HepG2 (cell line): ENCODE results near the gene CCBE1. TPM values are rescaled to one million over a fixed set of nuclear protein-coding genes. Genes with fewer than 3 reads are reported as not detected.

Experiments
- ATAC-seq: fragments of 200-7000 bp; cut with Tn5 transposase; 3 replicates; pipeline ENCODE4 v1.9.1; 2020; ENCODE audit warnings: mild to moderate bottlenecking, moderate library complexity
- BruUV-seq: library from RNA; stranded (reverse); fragments of 400-500 nt; replicated peaks from 2 replicates; lab custom pipeline; 2021; lab: Mats Ljungman, UMichigan
- CTCF ChIA-PET: fragments of 300-600 bp; formaldehyde crosslinking; extraction: SDS; loops from one replicate; lab custom pipeline; 2021; ENCODE audit warnings: low total read pairs, inconsistent platforms, low intra/inter-chr PET ratio; lab: Yijun Ruan, JAX
- POLR2A ChIA-PET: fragments of 350-600 bp; sonication (Branson Sonifier 250); formaldehyde crosslinking; loops from one replicate; lab custom pipeline; 2020; ENCODE audit warnings: antibody characterized with exemption, inconsistent platforms; lab: Yijun Ruan, JAX
- DNase-seq: peaks from one replicate; pipeline ENCODE4 v3.0.0-alpha.2; 2015; ENCODE audit warnings: low spot score
- FAIRE-seq: peaks from 3 replicates; lab custom pipeline; 2011; peaks lifted over from hg19 to GRCh38; lab: Jason Lieb, UNC
- H2AFZ ChIP-seq: one replicate; pipeline ENCODE4 v1.6.1; 2011; ENCODE audit warnings: low read length, inconsistent platforms
- H3K27ac ChIP-seq: fragments of 300-600 bp; 3 replicates; pipeline ENCODE4 v1.8.0; 2011; ENCODE audit warnings: mixed run types, mild to moderate bottlenecking, mixed read lengths, low read length, inconsistent platforms; ENCODE audit not compliant: insufficient read depth; ENCODE audit errors: extremely low read length
- H3K27me3 ChIP-seq, 2 experiments: fragments of 200-600 bp in 1 of 2; 2 replicates in 1 of 2; 3 replicates in 1 of 2; pipeline versions ENCODE4 v1.6.0 to v1.8.0; 2011; ENCODE audit warnings: low read length in 2 of 2, mild to moderate bottlenecking in 2 of 2, moderate library complexity in 2 of 2, inconsistent platforms in 1 of 2; ENCODE audit not compliant: insufficient read depth in 2 of 2, control insufficient read depth in 1 of 2
- H3K36me3 ChIP-seq, 2 experiments: fragments of 200-600 bp in 1 of 2; replicated peaks in 1 of 2; 2 replicates in 1 of 2; 3 replicates in 1 of 2; pipeline versions ENCODE4 v1.5.1 to v1.8.0; 2011; ENCODE audit warnings: low read length in 2 of 2, inconsistent platforms in 1 of 2; ENCODE audit not compliant: insufficient read depth in 2 of 2, control insufficient read depth in 1 of 2
- H3K4me1 ChIP-seq: 2 replicates; pipeline ENCODE4 v1.5.1; 2012; ENCODE audit warnings: low read length, inconsistent platforms; ENCODE audit not compliant: insufficient read depth
- H3K4me2 ChIP-seq: 2 replicates; pipeline ENCODE4 v1.6.0; 2011; ENCODE audit warnings: low read depth, low read length, inconsistent platforms
- H3K4me3 ChIP-seq, 3 experiments: fragments of 200-600 bp in 1 of 3; sonication (generic), shearing (Covaris generic) in 1 of 3; replicated peaks in 1 of 3; 2 replicates each; pipeline ENCODE4 v1.5.1; 2011 to 2016; ENCODE audit warnings: low read length in 3 of 3, inconsistent platforms in 2 of 3, low read depth in 2 of 3, mild to moderate bottlenecking in 2 of 3, control low read depth in 1 of 3, mixed read lengths in 1 of 3; ENCODE audit not compliant: insufficient read depth in 1 of 3
- H3K79me2 ChIP-seq: one replicate; pipeline ENCODE4 v1.6.1; 2011; ENCODE audit warnings: low read length, inconsistent platforms; ENCODE audit not compliant: insufficient read depth
- H3K9ac ChIP-seq: 2 replicates; pipeline ENCODE4 v1.6.0; 2011; ENCODE audit warnings: mild to moderate bottlenecking, low read depth, low read length, inconsistent platforms; ENCODE audit not compliant: insufficient read depth
- H3K9me3 ChIP-seq: 2 replicates; pipeline ENCODE4 v1.5.1; 2012; ENCODE audit warnings: mild to moderate bottlenecking, low read length
- H4K20me1 ChIP-seq: 2 replicates; pipeline ENCODE4 v1.6.0; 2011; ENCODE audit warnings: inconsistent platforms, mild to moderate bottlenecking, low read length, moderate library complexity; ENCODE audit not compliant: insufficient read depth
- HMG20A ChIP-seq: IDR thresholded peaks from 2 replicates; pipeline ENCODE4 v1.6.1; 2016; ENCODE audit warnings: borderline replicate concordance
- HMG20B ChIP-seq: conservative IDR thresholded peaks from 2 replicates; pipeline ENCODE4 v1.6.1; 2016; ENCODE audit warnings: missing genetic modification reagents, missing compliant biosample characterization
- ISX ChIP-seq: sonication (generic); formaldehyde crosslinking; conservative IDR thresholded peaks from 2 replicates; pipeline ENCODE4 v1.5.0; 2020; ENCODE audit warnings: missing genetic modification reagents
- MXI1 ChIP-seq: IDR thresholded peaks from 3 replicates; pipeline ENCODE4 v1.6.1; 2012; ENCODE audit warnings: low read depth, low read length, inconsistent platforms, borderline replicate concordance
- TEAD3 ChIP-seq: optimal IDR thresholded peaks from 2 replicates; pipeline ENCODE3; 2016; ENCODE audit warnings: borderline replicate concordance
- ZFP82 ChIP-seq: sonication (generic); formaldehyde crosslinking; IDR thresholded peaks from 2 replicates; pipeline ENCODE4 v1.5.1; 2020; ENCODE audit warnings: mild to moderate bottlenecking, missing genetic modification reagents, borderline replicate concordance
- ZNF367 ChIP-seq: sonication (generic); formaldehyde crosslinking; IDR thresholded peaks from 2 replicates; pipeline ENCODE4 v1.4.0; 2020; ENCODE audit warnings: missing genetic modification reagents, borderline replicate concordance
- WGBS: methylation state at CpG from one replicate; pipeline ENCODE4 v1.1.6; 2017; ENCODE audit warnings: low lambda C conversion rate; 5-methylcytosine and 5-hydroxymethylcytosine counted together
- in situ Hi-C: cut with HindIII; loops from 2 replicates; pipeline ENCODE4 v1.10.0; 2017; ENCODE audit warnings: low pct_unique_long_range_greater_than_20kb; ENCODE audit not compliant: extremely low pct_ligation_motif_present
- intact Hi-C: fragments of 100-400 bp; cut with micrococcal nuclease; formaldehyde crosslinking; loops from one replicate; pipeline ENCODE4 v1.10.0; 2022; ENCODE audit not compliant: unreplicated experiment
- polyA plus RNA-seq, 8 experiments: library from polyadenylated mRNA; depleted of rRNA in 3 of 8; stranded (reverse) in 7 of 8; unstranded in 1 of 8; fragments of >200 nt; fragmentation: Illumina TruSeq in 4 of 8; extraction: Trizol in 4 of 8; gene quantifications; 2 replicates each; pipeline versions ENCODE4 v1.2.1 to v1.2.3, GENCODE V29; 2011 to 2016; ENCODE audit warnings: low read depth in 4 of 8, missing spikeins in 1 of 8, mixed read lengths in 1 of 8; ENCODE audit not compliant: insufficient read depth in 1 of 8
- total RNA-seq, 5 experiments: library from RNA; depleted of rRNA; stranded (reverse); fragments of >200 nt; fragmentation: Illumina TruSeq; extraction: Trizol; gene quantifications; 2 replicates each; pipeline ENCODE4 v1.2.3, GENCODE V29; 2016; ENCODE audit warnings: low read depth in 1 of 5
- TF ChIP-seq, protein P1 (sequence below): sonication (generic); formaldehyde crosslinking; IDR thresholded peaks from 2 replicates; pipeline ENCODE4 v1.4.0; 2020; ENCODE audit warnings: missing genetic modification reagents, mild to moderate bottlenecking, borderline replicate concordance
- TF ChIP-seq, protein P2 (sequence below): sonication (generic); formaldehyde crosslinking; IDR thresholded peaks from 2 replicates; pipeline ENCODE4 v1.4.0; 2020; ENCODE audit warnings: mild to moderate bottlenecking, missing genetic modification reagents
- TF ChIP-seq, protein P3 (sequence below): sonication (generic); formaldehyde crosslinking; IDR thresholded peaks from 2 replicates; pipeline ENCODE4 v1.4.0; 2020; ENCODE audit warnings: mild to moderate bottlenecking, missing genetic modification reagents

The CCBE1 gene
- total and polyA plus RNA-seq, 2 of the 13 experiments (the other 11 are each of a cell fraction or from before 2014, with no cell fraction given), result not detected

DNA sequence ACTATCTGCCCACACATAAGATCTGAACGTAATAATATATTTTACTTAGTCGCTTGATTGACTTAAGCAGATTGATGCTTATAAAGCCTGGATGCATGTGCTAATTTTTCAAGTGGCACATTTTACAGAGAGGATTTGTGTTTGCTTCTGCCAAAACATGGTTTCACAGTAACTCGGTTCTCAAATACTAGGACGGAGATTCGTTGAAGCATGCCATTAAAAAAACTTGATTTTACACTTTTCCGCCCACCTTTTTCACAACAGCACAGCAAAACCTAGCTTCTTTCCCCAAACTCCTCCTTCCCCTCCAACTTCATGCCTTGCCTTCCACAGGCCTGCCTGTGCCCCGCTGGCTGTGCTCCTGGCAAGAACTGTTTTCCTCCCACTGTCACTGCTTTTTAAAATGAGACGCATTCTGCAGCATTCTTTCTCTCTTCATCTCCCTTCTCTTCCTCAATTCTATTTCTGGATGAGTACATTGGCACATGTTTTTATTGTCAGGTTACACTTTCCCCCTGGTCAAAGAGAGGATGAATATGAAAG is 283.0 kb downstream of the CCBE1 start (continued):
- TF ChIP-seq ISX (CRISPR knock-in tag) (no peak), ZNF367 (CRISPR knock-in tag) (no peak), HMG20A (CRISPR knock-in tag) (no peak), HMG20B (CRISPR knock-in tag) (no peak)
- TF ChIP-seq, protein P1, sequence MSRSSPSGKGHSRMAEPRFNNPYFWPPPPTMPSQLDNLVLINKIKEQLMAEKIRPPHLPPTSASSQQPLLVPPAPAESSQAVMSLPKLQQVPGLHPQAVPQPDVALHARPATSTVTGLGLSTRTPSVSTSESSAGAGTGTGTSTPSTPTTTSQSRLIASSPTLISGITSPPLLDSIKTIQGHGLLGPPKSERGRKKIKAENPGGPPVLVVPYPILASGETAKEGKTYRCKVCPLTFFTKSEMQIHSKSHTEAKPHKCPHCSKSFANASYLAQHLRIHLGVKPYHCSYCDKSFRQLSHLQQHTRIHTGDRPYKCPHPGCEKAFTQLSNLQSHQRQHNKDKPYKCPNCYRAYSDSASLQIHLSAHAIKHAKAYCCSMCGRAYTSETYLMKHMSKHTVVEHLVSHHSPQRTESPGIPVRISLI (CRISPR knock-in tag), result no peak
- TF ChIP-seq, protein P2, sequence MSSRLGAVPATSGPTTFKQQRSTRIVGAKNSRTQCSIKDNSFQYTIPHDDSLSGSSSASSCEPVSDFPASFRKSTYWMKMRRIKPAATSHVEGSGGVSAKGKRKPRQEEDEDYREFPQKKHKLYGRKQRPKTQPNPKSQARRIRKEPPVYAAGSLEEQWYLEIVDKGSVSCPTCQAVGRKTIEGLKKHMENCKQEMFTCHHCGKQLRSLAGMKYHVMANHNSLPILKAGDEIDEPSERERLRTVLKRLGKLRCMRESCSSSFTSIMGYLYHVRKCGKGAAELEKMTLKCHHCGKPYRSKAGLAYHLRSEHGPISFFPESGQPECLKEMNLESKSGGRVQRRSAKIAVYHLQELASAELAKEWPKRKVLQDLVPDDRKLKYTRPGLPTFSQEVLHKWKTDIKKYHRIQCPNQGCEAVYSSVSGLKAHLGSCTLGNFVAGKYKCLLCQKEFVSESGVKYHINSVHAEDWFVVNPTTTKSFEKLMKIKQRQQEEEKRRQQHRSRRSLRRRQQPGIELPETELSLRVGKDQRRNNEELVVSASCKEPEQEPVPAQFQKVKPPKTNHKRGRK (CRISPR knock-in tag), result no peak

DNA sequence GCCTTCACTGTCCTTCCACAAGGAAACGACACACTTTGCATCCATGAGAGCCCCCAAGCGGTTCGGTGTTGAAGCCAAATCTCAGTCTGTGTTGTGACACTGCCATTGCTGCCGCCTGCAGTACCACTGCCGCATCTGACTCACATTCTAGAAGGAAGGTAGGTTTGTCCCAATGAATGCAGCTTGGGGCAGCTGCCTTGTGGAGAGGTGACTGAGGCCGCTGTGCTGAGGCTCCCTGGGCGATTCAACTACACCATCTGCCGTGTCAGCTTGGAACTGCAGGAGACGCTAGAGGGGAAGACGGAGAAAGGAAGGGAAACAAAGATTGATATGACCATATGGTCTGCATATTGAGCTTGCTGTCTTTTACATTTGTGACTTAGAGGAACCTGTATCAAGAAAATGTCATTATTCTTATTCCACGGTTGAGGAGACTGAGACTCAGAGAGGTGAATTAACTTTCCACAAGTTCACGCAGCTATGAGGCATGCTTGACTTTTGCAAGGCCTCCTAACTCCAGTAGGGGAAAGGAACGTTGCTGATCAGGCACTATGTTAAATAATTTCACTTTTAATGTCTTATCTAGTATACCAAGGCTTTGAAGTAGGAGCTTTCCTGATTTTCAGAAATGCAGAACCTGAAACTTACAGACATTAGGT is 294.7 kb downstream of the CCBE1 start:
- no peak overlapping the region for H3K27ac ChIP-seq
- DNase-seq (peak; percentile 90), ATAC-seq (peak; percentile 100), FAIRE-seq (peak; percentile 84)
- no peak overlapping the region for H3K9ac ChIP-seq
- no peaks in the 10 kb centered on the region for H3K79me2 ChIP-seq
- no peaks in the 10 kb centered on the region for H3K36me3 ChIP-seq
- ChIA-PET CTCF (interaction anchor here (0.7 to 3.1 kb wide), 4 partner anchors 94 to 421 kb away, joined by 3 to 56 read pairs (median 19); no protein-coding TSS in a partner anchor), POLR2A (no interaction called here)
- intact Hi-C loops (loop anchor here (2.0 kb wide), 4 partner anchors 44 to 318 kb away; partner anchors contain the start of gene LMAN1), in situ Hi-C loops (loop anchor here (5.0 kb wide), 1 partner anchor 95 kb away; no protein-coding TSS in a partner anchor)
- no TSS peak for BruUV-seq
- H3K27me3 ChIP-seq, result 0 out of 5 replicates have a peak, but pooled peaks cover 0 to 3% of the 10 kb centered on the region in 2 experiments
- no peak overlapping the region for H2AFZ ChIP-seq
- no peak overlapping the region for H3K4me2 ChIP-seq
- no peak overlapping the region for H3K4me3 ChIP-seq
- H3K9me3 ChIP-seq, result no peaks in the 10 kb centered on the region
- 14% methylated on average over 11 of the region's 13 CpGs for WGBS
- H3K4me1 ChIP-seq, result no peaks in the 10 kb centered on the region
- H4K20me1 ChIP-seq, result no peaks in the 10 kb centered on the region
- TF ChIP-seq, protein P3, sequence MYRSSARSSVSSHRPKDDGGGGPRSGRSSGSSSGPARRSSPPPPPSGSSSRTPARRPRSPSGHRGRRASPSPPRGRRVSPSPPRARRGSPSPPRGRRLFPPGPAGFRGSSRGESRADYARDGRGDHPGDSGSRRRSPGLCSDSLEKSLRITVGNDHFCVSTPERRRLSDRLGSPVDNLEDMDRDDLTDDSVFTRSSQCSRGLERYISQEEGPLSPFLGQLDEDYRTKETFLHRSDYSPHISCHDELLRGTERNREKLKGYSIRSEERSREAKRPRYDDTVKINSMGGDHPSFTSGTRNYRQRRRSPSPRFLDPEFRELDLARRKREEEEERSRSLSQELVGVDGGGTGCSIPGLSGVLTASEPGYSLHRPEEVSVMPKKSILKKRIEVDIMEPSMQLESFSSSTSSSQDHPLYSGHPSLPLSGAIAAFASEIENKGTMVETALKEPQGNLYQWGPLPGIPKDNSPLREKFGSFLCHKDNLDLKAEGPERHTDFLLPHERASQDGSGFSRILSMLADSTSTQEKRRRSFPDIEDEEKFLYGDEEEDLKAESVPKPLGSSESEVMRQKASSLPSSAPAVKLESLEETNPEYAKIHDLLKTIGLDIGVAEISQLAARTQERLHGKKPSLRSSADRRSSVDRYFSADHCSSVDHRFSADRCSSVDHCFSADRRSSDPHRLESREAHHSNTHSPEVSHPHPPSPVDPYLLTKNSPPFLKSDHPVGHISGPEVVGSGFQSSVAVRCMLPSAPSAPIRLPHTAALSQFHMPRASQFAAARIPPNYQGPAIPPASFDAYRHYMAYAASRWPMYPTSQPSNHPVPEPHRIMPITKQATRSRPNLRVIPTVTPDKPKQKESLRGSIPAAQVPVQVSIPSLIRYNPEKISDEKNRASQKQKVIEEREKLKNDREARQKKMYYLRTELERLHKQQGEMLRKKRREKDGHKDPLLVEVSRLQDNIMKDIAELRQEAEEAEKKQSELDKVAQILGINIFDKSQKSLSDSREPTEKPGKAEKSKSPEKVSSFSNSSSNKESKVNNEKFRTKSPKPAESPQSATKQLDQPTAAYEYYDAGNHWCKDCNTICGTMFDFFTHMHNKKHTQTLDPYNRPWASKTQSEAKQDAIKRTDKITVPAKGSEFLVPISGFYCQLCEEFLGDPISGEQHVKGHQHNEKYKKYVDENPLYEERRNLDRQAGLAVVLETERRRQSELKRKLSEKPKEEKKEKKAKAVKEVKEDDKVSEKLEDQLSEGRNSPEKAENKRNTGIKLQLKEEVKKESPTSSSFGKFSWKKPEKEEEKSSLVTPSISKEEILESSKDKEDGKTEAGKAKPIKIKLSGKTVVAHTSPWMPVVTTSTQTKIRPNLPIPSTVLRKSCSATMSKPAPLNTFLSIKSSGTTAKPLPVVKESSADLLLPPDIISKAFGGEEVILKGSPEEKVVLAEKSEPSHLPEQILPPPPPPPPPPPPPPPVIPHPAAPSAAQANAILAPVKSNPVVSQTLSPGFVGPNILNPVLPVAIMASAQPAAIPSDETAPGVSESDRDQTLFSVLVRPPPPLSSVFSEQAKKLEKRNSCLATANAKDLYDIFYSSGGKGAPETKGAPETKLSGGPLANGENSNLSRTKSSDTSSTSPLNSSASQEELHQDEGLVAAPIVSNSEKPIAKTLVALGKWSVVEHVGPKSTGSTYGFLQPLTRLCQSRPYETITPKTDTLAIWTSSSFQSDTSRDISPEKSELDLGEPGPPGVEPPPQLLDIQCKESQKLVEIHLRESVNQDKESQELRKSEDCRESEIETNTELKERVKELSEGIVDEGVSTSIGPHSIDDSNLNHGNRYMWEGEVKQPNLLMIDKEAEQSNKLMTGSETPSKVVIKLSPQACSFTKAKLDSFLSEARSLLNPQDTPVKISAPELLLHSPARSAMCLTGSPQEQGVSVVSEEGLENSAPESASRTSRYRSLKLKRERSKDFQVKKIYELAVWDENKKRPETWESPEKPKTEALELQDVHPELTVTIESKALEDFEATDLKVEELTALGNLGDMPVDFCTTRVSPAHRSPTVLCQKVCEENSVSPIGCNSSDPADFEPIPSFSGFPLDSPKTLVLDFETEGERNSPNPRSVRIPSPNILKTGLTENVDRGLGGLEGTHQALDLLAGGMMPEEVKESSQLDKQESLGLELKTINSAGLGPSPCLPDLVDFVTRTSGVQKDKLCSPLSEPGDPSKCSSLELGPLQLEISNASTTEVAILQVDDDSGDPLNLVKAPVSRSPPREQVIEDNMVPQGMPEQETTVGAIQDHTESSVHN (CRISPR knock-in tag), result no peak
- peak; percentile 58 for TF ChIP-seq TEAD3 (CRISPR knock-in tag)
- no peak for TF ChIP-seq ZFP82 (CRISPR knock-in tag)
- TF ChIP-seq MXI1, result peak; percentile 36; the same call in 1 of the 3 replicates
